HCT116 (cell line): Measurements from ENCODE around the gene PUSL1. TPM values are rescaled to one million over a fixed set of nuclear protein-coding genes. Genes with fewer than 3 reads are reported as not detected.

Source experiments
- ATAC-seq: fragments of 200-7000 bp; cut with Tn5 transposase; 2 replicates; pipeline ENCODE4 v1.9.1; 2020; ENCODE audit warnings: mild to moderate bottlenecking, moderate library complexity
- BruUV-seq: library from RNA; stranded (reverse); fragments of 400-500 nt; replicated peaks from 2 replicates; lab custom pipeline; 2021; lab: Mats Ljungman, UMichigan
- CTCF ChIA-PET: fragments of 300-600 bp; sonication (Branson Sonifier 250); formaldehyde crosslinking; loops from one replicate; lab custom pipeline; 2021; ENCODE audit warnings: antibody characterized with exemption; lab: Charles Lee
- POLR2A ChIA-PET: fragments of 300-600, 350-600 bp; sonication (Branson Sonifier 250); formaldehyde crosslinking; loops from one replicate; lab custom pipeline; 2021; ENCODE audit warnings: antibody characterized with exemption; lab: Charles Lee
- RAD21 ChIA-PET, 2 experiments: fragments of 300-600 bp; sonication (Branson Sonifier 250); formaldehyde crosslinking; loops; one replicate each; lab custom pipeline; 2023; ENCODE audit warnings: low total read pairs in 2 of 2; ENCODE audit not compliant: uncharacterized antibody in 2 of 2, unreplicated experiment in 2 of 2, low non-redundant PET in 1 of 2; lab: Charles Lee
- DNase-seq: peaks from one replicate; pipeline ENCODE4 v3.0.0-alpha.2; 2010; ENCODE audit warnings: low read depth, low spot score
- H2AFZ ChIP-seq: fragments of 200-600 bp; shearing (Covaris generic), sonication (generic); 2 replicates; pipeline ENCODE4 v1.6.1; 2017; ENCODE audit warnings: low read depth, mixed run types, mixed read lengths, antibody characterized with exemption, low read length; ENCODE audit not compliant: poor library complexity, severe bottlenecking
- H3K27ac ChIP-seq: 2 replicates; pipeline ENCODE4 v1.5.1; 2012; ENCODE audit warnings: low read depth, low read length
- H3K27me3 ChIP-seq: fragments of 200-600 bp; sonication (generic); 2 replicates; pipeline ENCODE4 v1.6.1; 2016; ENCODE audit warnings: mixed run types, low read length, mixed read lengths; ENCODE audit not compliant: insufficient read depth
- H3K36me3 ChIP-seq, 2 experiments: fragments of 200-500 bp in 1 of 2; fragments of 200-600 bp in 1 of 2; sonication (Bioruptor generic) in 1 of 2; sonication (generic) in 1 of 2; 2 replicates each; pipeline versions ENCODE4 v1.5.1 to v1.6.1; 2014 to 2016; ENCODE audit warnings: low read length in 2 of 2, inconsistent platforms in 1 of 2, mixed read lengths in 1 of 2, mixed run types in 1 of 2; ENCODE audit not compliant: insufficient read depth in 2 of 2, control insufficient read depth in 1 of 2
- H3K4me1 ChIP-seq, 2 experiments: fragments of 200-600 bp in 1 of 2; sonication (generic) in 1 of 2; 2 replicates each; pipeline versions ENCODE4 v1.5.1 to v1.6.1; 2012 to 2017; ENCODE audit warnings: low read length in 2 of 2, inconsistent platforms in 1 of 2, mild to moderate bottlenecking in 1 of 2, mixed read lengths in 1 of 2, mixed run types in 1 of 2, moderate library complexity in 1 of 2; ENCODE audit not compliant: insufficient read depth in 2 of 2, control insufficient read depth in 1 of 2
- H3K4me2 ChIP-seq: fragments of 200-600 bp; sonication (generic); 2 replicates; pipeline ENCODE4 v1.6.1; 2017; ENCODE audit warnings: mixed run types, low read length, mixed read lengths
- H3K4me3 ChIP-seq, 2 experiments: fragments of 200-600 bp in 1 of 2; sonication (generic) in 1 of 2; replicated peaks in 1 of 2; 2 replicates each; pipeline ENCODE4 v1.5.1; 2011 to 2016; ENCODE audit warnings: low read length in 2 of 2, control low read depth in 1 of 2, low read depth in 1 of 2, mild to moderate bottlenecking in 1 of 2, mixed read lengths in 1 of 2, mixed run types in 1 of 2
- H3K79me2 ChIP-seq: fragments of 200-600 bp; sonication (generic); 2 replicates; pipeline ENCODE4 v1.6.1; 2017; ENCODE audit warnings: mild to moderate bottlenecking, mixed run types, low read length, moderate library complexity, mixed read lengths; ENCODE audit not compliant: insufficient read depth
- H3K9ac ChIP-seq: fragments of 200-600 bp; sonication (generic); 2 replicates; pipeline ENCODE4 v1.6.1; 2016; ENCODE audit warnings: low read length, mixed read lengths
- H3K9me2 ChIP-seq: fragments of 200-600 bp; sonication (generic), shearing (Covaris generic); 2 replicates; pipeline ENCODE4 v1.6.1; 2017; ENCODE audit warnings: mixed run types, mild to moderate bottlenecking, moderate library complexity; ENCODE audit not compliant: insufficient read depth
- H3K9me3 ChIP-seq, 2 experiments: fragments of 200-500 bp in 1 of 2; fragments of 200-600 bp in 1 of 2; sonication (Bioruptor generic) in 1 of 2; sonication (generic) in 1 of 2; 2 replicates each; pipeline ENCODE4 v1.6.1; 2014 to 2017; ENCODE audit warnings: low read length in 2 of 2, mixed read lengths in 2 of 2, inconsistent platforms in 1 of 2, low read depth in 1 of 2, mild to moderate bottlenecking in 1 of 2, mixed run types in 1 of 2, moderate library complexity in 1 of 2; ENCODE audit not compliant: control insufficient read depth in 1 of 2, insufficient read depth in 1 of 2
- H4K20me1 ChIP-seq: fragments of 200-600 bp; sonication (generic), shearing (Covaris generic); 2 replicates; pipeline ENCODE4 v1.6.1; 2017; ENCODE audit warnings: mixed run types, mild to moderate bottlenecking, moderate library complexity; ENCODE audit not compliant: insufficient read depth
- EGR1 ChIP-seq: IDR thresholded peaks from 2 replicates; pipeline ENCODE4 v1.6.1; 2012; ENCODE audit warnings: low read depth
- EZH2phosphoT487 ChIP-seq: fragments of 200-600 bp; IDR thresholded peaks from 2 replicates; pipeline ENCODE4 v1.6.1; 2018; ENCODE audit warnings: antibody characterized with exemption, borderline replicate concordance
- JUND ChIP-seq: IDR thresholded peaks from 2 replicates; pipeline ENCODE4 v1.6.1; 2012
- POLR2A ChIP-seq: IDR thresholded peaks from 2 replicates; pipeline ENCODE4 v1.7.0; 2011; ENCODE audit warnings: borderline replicate concordance; ENCODE audit not compliant: insufficient read depth, insufficient read length; ENCODE audit errors: extremely low read depth
- SP1 ChIP-seq: IDR thresholded peaks from 2 replicates; pipeline ENCODE4 v1.6.1; 2012; ENCODE audit warnings: low read depth
- SRF ChIP-seq: IDR thresholded peaks from 2 replicates; pipeline ENCODE4 v1.6.1; 2012; ENCODE audit warnings: low read depth
- YY1 ChIP-seq: IDR thresholded peaks from 2 replicates; pipeline ENCODE4 v1.6.1; 2011; ENCODE audit warnings: low read length, low read depth, moderate library complexity, mild to moderate bottlenecking; ENCODE audit not compliant: insufficient replicate concordance; ENCODE audit errors: extremely low read depth
- ZBTB33 ChIP-seq: IDR thresholded peaks from 2 replicates; pipeline ENCODE4 v1.6.1; 2011; ENCODE audit warnings: mild to moderate bottlenecking, low read length, moderate library complexity; ENCODE audit not compliant: insufficient replicate concordance; ENCODE audit errors: extremely low read depth
- ZFX ChIP-seq: fragments of 450-650 bp; IDR thresholded peaks from 2 replicates; pipeline ENCODE4 v1.6.1; 2017
- intact Hi-C: fragments of 100-400 bp; cut with micrococcal nuclease; formaldehyde crosslinking; loops from 2 replicates; pipeline ENCODE4 v1.10.0; 2022
- total RNA-seq: library from RNA; stranded (reverse); gene quantifications from one replicate; pipeline ENCODE4 v1.2.1, GENCODE V29; 2021; ENCODE audit not compliant: unreplicated experiment

The PUSL1 gene
- total RNA-seq, 1 experiment from 2014 or later, result 47.2 TPM

GRCh38 chr1:1352786-1353388 is 44.5 kb downstream of the PUSL1 start:
- H3K4me2 ChIP-seq, result peak overlapping the region; percentile 40
- no peaks in the 10 kb centered on the region for H4K20me1 ChIP-seq
- no peak overlapping the region for H3K27ac ChIP-seq
- H3K36me3 ChIP-seq, result no peaks in the 10 kb centered on the region
- no peak overlapping the region for H3K9ac ChIP-seq
- ATAC-seq (no peak), DNase-seq (no peak)
- POLR2A ChIA-PET, result no interaction called here
- no peaks in the 10 kb centered on the region for H3K9me3 ChIP-seq
- no peak overlapping the region for H3K4me3 ChIP-seq
- no peaks in the 10 kb centered on the region for H3K9me2 ChIP-seq
- no peaks in the 10 kb centered on the region for H3K27me3 ChIP-seq
- RAD21 ChIA-PET, result no interaction called here
- CTCF ChIA-PET, result no interaction called here
- peaks cover 10% of the 10 kb centered on the region for H3K79me2 ChIP-seq
- BruUV-seq, result no TSS peak
- H2AFZ ChIP-seq, result no peak overlapping the region
- TF ChIP-seq ZBTB33, result no peak
- no peak for TF ChIP-seq POLR2A
- TF ChIP-seq SP1, result no peak
- no peak for TF ChIP-seq JUND
- no peak for TF ChIP-seq EGR1
- no peak for TF ChIP-seq YY1
- TF ChIP-seq SRF, result no peak
- no peak for TF ChIP-seq EZH2phosphoT487
- no peak for TF ChIP-seq ZFX
- H3K4me1 ChIP-seq, result peaks cover 10 to 41% of the 10 kb centered on the region in 2 experiments
- intact Hi-C loops, result no loop called here
